Endothelial cell of umbilical vein (primary cell): Measurements from ENCODE around the gene DUS1L. TPM values are rescaled to one million over a fixed set of nuclear protein-coding genes. Genes with fewer than 3 reads are reported as not detected.

ENCODE experiments used
- BruUV-seq: library from RNA; stranded (reverse); fragments of 400-500 nt; replicated peaks from 2 replicates; lab custom pipeline; 2021; lab: Mats Ljungman, UMichigan
- CTCF ChIA-PET: fragments of 300-600, 350-600 bp; sonication (Branson Sonifier 250); formaldehyde crosslinking; loops from one replicate; lab custom pipeline; 2021; ENCODE audit warnings: antibody characterized with exemption, inconsistent platforms; lab: Charles Lee
- POLR2A ChIA-PET: fragments of 300-600, 350-600 bp; sonication (Branson Sonifier 250); formaldehyde crosslinking; loops from one replicate; lab custom pipeline; 2021; ENCODE audit warnings: antibody characterized with exemption, inconsistent platforms; lab: Charles Lee
- DNase-seq: peaks from one replicate; pipeline ENCODE4 v3.0.0-alpha.2; 2011; ENCODE audit warnings: low read depth, low spot score
- FAIRE-seq: peaks from 2 replicates; lab custom pipeline; 2011; peaks lifted over from hg19 to GRCh38; lab: Jason Lieb, UNC
- H2AFZ ChIP-seq: 2 replicates; pipeline ENCODE4 v1.6.0; 2012; ENCODE audit warnings: low read depth, low read length, control low read depth, inconsistent platforms
- H3K27ac ChIP-seq: 2 replicates; pipeline ENCODE4 v1.5.1; 2011; ENCODE audit warnings: low read depth, mild to moderate bottlenecking, control low read depth, low read length, moderate library complexity; ENCODE audit not compliant: insufficient read depth
- H3K27me3 ChIP-seq, 2 experiments: 2 replicates each; pipeline versions ENCODE4 v1.6.0 to v1.6.1; 2011; ENCODE audit warnings: low read length in 2 of 2, mixed read lengths in 1 of 2; ENCODE audit not compliant: control insufficient read depth in 2 of 2, insufficient read depth in 2 of 2
- H3K36me3 ChIP-seq, 2 experiments: 2 replicates in 1 of 2; 3 replicates in 1 of 2; pipeline ENCODE4 v1.5.1; 2011; ENCODE audit warnings: low read length in 2 of 2, mild to moderate bottlenecking in 1 of 2, moderate library complexity in 1 of 2; ENCODE audit not compliant: control insufficient read depth in 2 of 2, insufficient read depth in 2 of 2; ENCODE audit errors: extremely low read depth in 1 of 2
- H3K4me1 ChIP-seq: 3 replicates; pipeline ENCODE4 v1.5.1; 2011; ENCODE audit warnings: mild to moderate bottlenecking, low read length; ENCODE audit not compliant: control insufficient read depth, insufficient read depth; ENCODE audit errors: extremely low read depth
- H3K4me2 ChIP-seq: 2 replicates; pipeline ENCODE4 v1.6.1; 2011; ENCODE audit warnings: low read length, control low read depth, mixed read lengths; ENCODE audit not compliant: insufficient read depth
- H3K4me3 ChIP-seq, 3 experiments: fragments of 200-600 bp in 1 of 3; sonication (generic), shearing (Covaris generic) in 1 of 3; replicated peaks in 1 of 3; 2 replicates each; pipeline ENCODE4 v1.5.1; 2011 to 2016; ENCODE audit warnings: control low read depth in 3 of 3, low read length in 3 of 3, mild to moderate bottlenecking in 2 of 3, inconsistent platforms in 1 of 3, low read depth in 1 of 3, moderate library complexity in 1 of 3; ENCODE audit not compliant: insufficient read depth in 1 of 3
- H3K79me2 ChIP-seq: 2 replicates; pipeline ENCODE4 v1.6.0; 2012; ENCODE audit warnings: low read length, inconsistent platforms; ENCODE audit not compliant: control insufficient read depth, insufficient read depth
- H3K9ac ChIP-seq: replicated peaks from 2 replicates; pipeline ENCODE3; 2011; ENCODE audit warnings: low read length, control low read depth; ENCODE audit not compliant: insufficient read depth; ENCODE audit errors: extremely low read depth
- H3K9me1 ChIP-seq: replicated peaks from 3 replicates; pipeline ENCODE4 v1.6.0; 2011; ENCODE audit warnings: mild to moderate bottlenecking, low read length; ENCODE audit not compliant: control insufficient read depth, insufficient read depth; ENCODE audit errors: extremely low read depth
- H3K9me3 ChIP-seq: replicated peaks from 2 replicates; pipeline ENCODE4 v1.5.1; 2012; ENCODE audit warnings: low read length, inconsistent platforms; ENCODE audit not compliant: control insufficient read depth, insufficient read depth
- H4K20me1 ChIP-seq: replicated peaks from 2 replicates; pipeline ENCODE3; 2011; ENCODE audit warnings: mild to moderate bottlenecking, low read length; ENCODE audit not compliant: control insufficient read depth, insufficient read depth; ENCODE audit errors: extremely low read depth
- EZH2 ChIP-seq: IDR thresholded peaks from 2 replicates; pipeline ENCODE4 v1.6.1; 2012; ENCODE audit warnings: borderline replicate concordance, low read depth, mild to moderate bottlenecking, moderate library complexity, low read length, inconsistent platforms; ENCODE audit not compliant: severe bottlenecking
- FOS ChIP-seq: IDR thresholded peaks from 2 replicates; pipeline ENCODE4 v1.6.1; 2011; ENCODE audit warnings: mild to moderate bottlenecking, low read length, moderate library complexity, borderline replicate concordance; ENCODE audit not compliant: insufficient read depth
- GATA2 ChIP-seq: IDR thresholded peaks from 2 replicates; pipeline ENCODE4 v1.7.0; 2011; ENCODE audit warnings: low read depth, mild to moderate bottlenecking, moderate library complexity, mixed read lengths, low read length; ENCODE audit not compliant: insufficient read length, insufficient read depth
- JUN ChIP-seq: IDR thresholded peaks from 2 replicates; pipeline ENCODE4 v1.6.1; 2011; ENCODE audit warnings: borderline replicate concordance, low read depth; ENCODE audit not compliant: insufficient read length, insufficient read depth
- MAX ChIP-seq: IDR thresholded peaks from 2 replicates; pipeline ENCODE4 v1.6.1; 2011; ENCODE audit not compliant: insufficient read depth, insufficient read length
- MYC ChIP-seq: IDR thresholded peaks from one replicate; pipeline ENCODE4 v1.6.1; 2011; ENCODE audit warnings: mild to moderate bottlenecking, low read depth, low read length
- POLR2A ChIP-seq: IDR thresholded peaks from 2 replicates; pipeline ENCODE4 v1.6.1; 2012; ENCODE audit warnings: low read depth, mild to moderate bottlenecking, control low read depth, low read length
- POLR2AphosphoS5 ChIP-seq: IDR thresholded peaks from 2 replicates; pipeline ENCODE4 v1.6.1; 2012; ENCODE audit warnings: low read depth, mild to moderate bottlenecking, control low read depth, low read length, moderate library complexity; ENCODE audit not compliant: insufficient read depth
- dilution Hi-C: fragments of 300-500 bp; cut with MboI; formaldehyde crosslinking; loops from one replicate; pipeline ENCODE4 v1.15.0; 2019; ENCODE audit warnings: low sequenced_read_pairs; ENCODE audit not compliant: extremely low pct_ligation_motif_present
- intact Hi-C: fragments of 100-400 bp; cut with micrococcal nuclease; formaldehyde crosslinking; loops from one replicate; pipeline ENCODE4 v1.10.0; 2022
- polyA plus RNA-seq, 4 experiments: library from polyadenylated mRNA; depleted of rRNA in 3 of 4; stranded (reverse) in 3 of 4; unstranded in 1 of 4; fragments of >200 nt; gene quantifications; 2 replicates each; pipeline versions ENCODE4 v1.2.1 to v1.2.3, GENCODE V29; 2011 to 2012; ENCODE audit warnings: missing spikeins in 1 of 4
- total RNA-seq: library from RNA; stranded (reverse); gene quantifications from 2 replicates; pipeline ENCODE4 v1.2.3, GENCODE V29; 2021
- TF ChIP-seq, protein P1 (sequence below), 2 donors: IDR thresholded peaks; 1 replicate in 1 of 2; 2 replicates in 1 of 2; pipeline ENCODE4 v1.5.1; 2011; ENCODE audit warnings: low read length in 2 of 2, mild to moderate bottlenecking in 2 of 2, moderate library complexity in 2 of 2, control low read depth in 1 of 2, inconsistent platforms in 1 of 2, low read depth in 1 of 2; ENCODE audit not compliant: insufficient read depth in 1 of 2; ENCODE audit errors: extremely low read depth in 1 of 2

DUS1L gene
- total and polyA plus RNA-seq, 2 donors (not counting 3 experiments of a cell fraction or from before 2014, with no cell fraction given), result 60.1 to 92.9 TPM

GRCh38 chr17:82076785-82077591 is 11.4 kb upstream of the DUS1L start:
- intact Hi-C loops, result no loop called here
- no TSS peak for BruUV-seq
- H3K79me2 ChIP-seq, result no peaks in the 10 kb centered on the region
- H3K27me3 ChIP-seq, result no peaks in the 10 kb centered on the region
- ChIA-PET CTCF (interaction anchor here (0.7 kb wide), 1 partner anchor 46 kb away, joined by 3 read pairs; no protein-coding TSS in a partner anchor), POLR2A (no interaction called here)
- no peak overlapping the region for H3K9ac ChIP-seq
- H3K4me3 ChIP-seq, result no peak overlapping the region
- dilution Hi-C loops, result no loop called here
- no peaks in the 10 kb centered on the region for H4K20me1 ChIP-seq
- H3K27ac ChIP-seq, result no peak overlapping the region
- H3K4me1 ChIP-seq, result no peaks in the 10 kb centered on the region
- H3K4me2 ChIP-seq, result no peak overlapping the region
- TF ChIP-seq MYC (no peak), POLR2A (no peak), JUN (no peak), GATA2 (no peak), MAX (no peak), EZH2 (no peak), POLR2AphosphoS5 (no peak), FOS (no peak)
- TF ChIP-seq, protein P1, sequence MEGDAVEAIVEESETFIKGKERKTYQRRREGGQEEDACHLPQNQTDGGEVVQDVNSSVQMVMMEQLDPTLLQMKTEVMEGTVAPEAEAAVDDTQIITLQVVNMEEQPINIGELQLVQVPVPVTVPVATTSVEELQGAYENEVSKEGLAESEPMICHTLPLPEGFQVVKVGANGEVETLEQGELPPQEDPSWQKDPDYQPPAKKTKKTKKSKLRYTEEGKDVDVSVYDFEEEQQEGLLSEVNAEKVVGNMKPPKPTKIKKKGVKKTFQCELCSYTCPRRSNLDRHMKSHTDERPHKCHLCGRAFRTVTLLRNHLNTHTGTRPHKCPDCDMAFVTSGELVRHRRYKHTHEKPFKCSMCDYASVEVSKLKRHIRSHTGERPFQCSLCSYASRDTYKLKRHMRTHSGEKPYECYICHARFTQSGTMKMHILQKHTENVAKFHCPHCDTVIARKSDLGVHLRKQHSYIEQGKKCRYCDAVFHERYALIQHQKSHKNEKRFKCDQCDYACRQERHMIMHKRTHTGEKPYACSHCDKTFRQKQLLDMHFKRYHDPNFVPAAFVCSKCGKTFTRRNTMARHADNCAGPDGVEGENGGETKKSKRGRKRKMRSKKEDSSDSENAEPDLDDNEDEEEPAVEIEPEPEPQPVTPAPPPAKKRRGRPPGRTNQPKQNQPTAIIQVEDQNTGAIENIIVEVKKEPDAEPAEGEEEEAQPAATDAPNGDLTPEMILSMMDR (IDR thresholded peaks at IDR 0.05; ENCODE audit: extremely low read depth in 1 of 2, insufficient read depth in 1 of 2, low read depth in 1 of 2, low read length in 2 of 2), result no peak
- H2AFZ ChIP-seq, result no peak overlapping the region
- peaks cover 16 to 26% of the 10 kb centered on the region in 2 experiments for H3K36me3 ChIP-seq
- H3K9me3 ChIP-seq, result no peaks in the 10 kb centered on the region
- DNase-seq (no peak), FAIRE-seq (no peak)
- H3K9me1 ChIP-seq, result no peaks in the 10 kb centered on the region
